Testis (tissue), 2 donors: ENCODE measurements around the gene GRK1.

Experiments used
- POLR2A ChIP-seq: fragments of 450-650 bp; IDR thresholded peaks from one replicate; pipeline ENCODE4 v1.6.1; 2017; ENCODE audit warnings: antibody characterized with exemption, mild to moderate bottlenecking, moderate library complexity
- TF ChIP-seq, protein P1 (sequence below), 3 experiments: fragments of 450-650 bp in 2 of 3; fragments of 200-600 bp in 1 of 3; sonication (generic) in 1 of 3; IDR thresholded peaks; one replicate each; pipeline ENCODE4 v1.5.1; 2016 to 2019; ENCODE audit warnings: antibody characterized with exemption in 3 of 3, mild to moderate bottlenecking in 2 of 3, moderate library complexity in 1 of 3

DNA sequence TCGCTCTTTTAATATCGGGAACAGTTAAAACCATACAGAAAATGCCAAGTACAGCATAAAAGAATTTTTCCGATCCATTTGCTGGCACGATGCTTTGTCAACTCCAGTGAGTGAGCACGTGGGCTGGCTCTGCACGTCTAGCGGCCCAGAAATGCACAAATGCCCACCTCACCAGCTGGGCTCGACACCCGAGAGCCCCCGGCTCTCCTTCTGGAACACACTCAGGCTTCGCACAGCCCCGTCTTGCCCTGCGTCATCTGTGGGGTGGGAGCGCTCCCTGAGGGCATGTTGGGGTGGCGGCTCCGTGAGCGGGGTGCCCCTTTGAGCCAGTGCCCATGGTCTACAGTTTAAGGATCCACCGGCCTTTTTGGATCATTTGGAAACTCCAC lies 33.5 kb upstream of the GRK1 start:
- TF ChIP-seq, protein P1, sequence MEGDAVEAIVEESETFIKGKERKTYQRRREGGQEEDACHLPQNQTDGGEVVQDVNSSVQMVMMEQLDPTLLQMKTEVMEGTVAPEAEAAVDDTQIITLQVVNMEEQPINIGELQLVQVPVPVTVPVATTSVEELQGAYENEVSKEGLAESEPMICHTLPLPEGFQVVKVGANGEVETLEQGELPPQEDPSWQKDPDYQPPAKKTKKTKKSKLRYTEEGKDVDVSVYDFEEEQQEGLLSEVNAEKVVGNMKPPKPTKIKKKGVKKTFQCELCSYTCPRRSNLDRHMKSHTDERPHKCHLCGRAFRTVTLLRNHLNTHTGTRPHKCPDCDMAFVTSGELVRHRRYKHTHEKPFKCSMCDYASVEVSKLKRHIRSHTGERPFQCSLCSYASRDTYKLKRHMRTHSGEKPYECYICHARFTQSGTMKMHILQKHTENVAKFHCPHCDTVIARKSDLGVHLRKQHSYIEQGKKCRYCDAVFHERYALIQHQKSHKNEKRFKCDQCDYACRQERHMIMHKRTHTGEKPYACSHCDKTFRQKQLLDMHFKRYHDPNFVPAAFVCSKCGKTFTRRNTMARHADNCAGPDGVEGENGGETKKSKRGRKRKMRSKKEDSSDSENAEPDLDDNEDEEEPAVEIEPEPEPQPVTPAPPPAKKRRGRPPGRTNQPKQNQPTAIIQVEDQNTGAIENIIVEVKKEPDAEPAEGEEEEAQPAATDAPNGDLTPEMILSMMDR (IDR thresholded peaks at IDR 0.05), result no peak
- no peak for TF ChIP-seq POLR2A
